H1 (cell line): ENCODE results near the gene PLCB4. TPM values are rescaled to one million over a fixed set of nuclear protein-coding genes. Genes with fewer than 3 reads are reported as not detected.

Experiments
- CTCF ChIA-PET: fragments of 300-600 bp; sonication (Branson Sonifier 250); formaldehyde crosslinking; loops from one replicate; lab custom pipeline; 2021; ENCODE audit not compliant: partially characterized antibody; lab: Charles Lee
- POLR2A ChIA-PET: fragments of 300-600 bp; sonication (Branson Sonifier 250); formaldehyde crosslinking; loops from one replicate; lab custom pipeline; 2021; ENCODE audit warnings: inconsistent platforms; ENCODE audit not compliant: partially characterized antibody; lab: Charles Lee
- DNase-seq, 2 experiments: peaks; one replicate each; pipeline versions ENCODE4 v3.0.0 to v3.0.0-alpha.2; 2010 to 2022; ENCODE audit warnings: low spot score in 2 of 2, low read depth in 1 of 2, mixed read lengths in 1 of 2
- FAIRE-seq: peaks from 2 replicates; lab custom pipeline; 2011; peaks lifted over from hg19 to GRCh38; lab: Jason Lieb, UNC
- H2AFZ ChIP-seq: 2 replicates; pipeline ENCODE4 v1.8.1; 2012; ENCODE audit warnings: low read length, inconsistent platforms
- H2AK5ac ChIP-seq: 2 replicates; pipeline ENCODE4 v1.6.1; 2013; ENCODE audit warnings: low read depth, low read length
- H2BK120ac ChIP-seq: replicated peaks from 2 replicates; pipeline ENCODE3; 2013; ENCODE audit warnings: low read depth, low read length, inconsistent platforms
- H2BK12ac ChIP-seq: 2 replicates; pipeline ENCODE4 v1.6.1; 2013; ENCODE audit warnings: low read depth, low read length
- H2BK15ac ChIP-seq: 2 replicates; pipeline ENCODE4 v1.6.1; 2013; ENCODE audit warnings: low read length
- H2BK20ac ChIP-seq: 2 replicates; pipeline ENCODE4 v1.6.1; 2013; ENCODE audit warnings: low read length
- H2BK5ac ChIP-seq: 2 replicates; pipeline ENCODE4 v1.6.1; 2013; ENCODE audit warnings: low read depth, low read length
- H3K14ac ChIP-seq: 2 replicates; pipeline ENCODE4 v1.6.1; 2013; ENCODE audit warnings: inconsistent platforms; ENCODE audit not compliant: insufficient read length
- H3K18ac ChIP-seq: 2 replicates; pipeline ENCODE4 v1.6.1; 2013; ENCODE audit warnings: low read length; ENCODE audit errors: extremely low read depth
- H3K23ac ChIP-seq: 2 replicates; pipeline ENCODE4 v1.6.1; 2013; ENCODE audit warnings: inconsistent platforms; ENCODE audit not compliant: insufficient read length
- H3K23me2 ChIP-seq: 2 replicates; pipeline ENCODE4 v1.6.1; 2013; ENCODE audit warnings: low read depth, low read length
- H3K27ac ChIP-seq: 2 replicates; pipeline ENCODE4 v1.6.1; 2011; ENCODE audit warnings: low read depth, low read length, inconsistent platforms
- H3K27me3 ChIP-seq, 4 experiments: replicated peaks in 1 of 4; 1 replicate in 1 of 4; 2 replicates in 3 of 4; pipeline versions ENCODE4 v1.6.1 to v1.8.1; 2011 to 2013; ENCODE audit warnings: low read length in 3 of 4, mild to moderate bottlenecking in 3 of 4, inconsistent platforms in 2 of 4, mixed read lengths in 2 of 4, moderate library complexity in 1 of 4; ENCODE audit not compliant: control insufficient read depth in 3 of 4, insufficient read depth in 3 of 4; ENCODE audit errors: extremely low read depth in 1 of 4
- H3K36me3 ChIP-seq, 4 experiments: 2 replicates each; pipeline versions ENCODE4 v1.6.1 to v1.8.1; 2011 to 2013; ENCODE audit warnings: mild to moderate bottlenecking in 4 of 4, low read length in 3 of 4, moderate library complexity in 2 of 4, control low read depth in 1 of 4, inconsistent platforms in 1 of 4; ENCODE audit not compliant: insufficient read depth in 4 of 4, control insufficient read depth in 2 of 4
- H3K4ac ChIP-seq: replicated peaks from 2 replicates; pipeline ENCODE3; 2013; ENCODE audit warnings: low read length, low read depth, mixed read lengths, inconsistent platforms; ENCODE audit not compliant: insufficient read length
- H3K4me1 ChIP-seq, 4 experiments: replicated peaks in 1 of 4; 1 replicate in 1 of 4; 2 replicates in 3 of 4; pipeline versions ENCODE4 v1.6.1 to v1.8.1; 2011 to 2013; ENCODE audit warnings: low read length in 3 of 4, inconsistent platforms in 2 of 4, mixed read lengths in 1 of 4; ENCODE audit not compliant: insufficient read depth in 4 of 4, control insufficient read depth in 3 of 4
- H3K4me2 ChIP-seq, 2 experiments: 2 replicates each; pipeline versions ENCODE4 v1.6.1 to v1.8.1; 2011 to 2013; ENCODE audit warnings: low read depth in 2 of 2, low read length in 2 of 2, control low read depth in 1 of 2, inconsistent platforms in 1 of 2, mild to moderate bottlenecking in 1 of 2; ENCODE audit not compliant: insufficient read depth in 1 of 2
- H3K4me3 ChIP-seq, 4 experiments: fragments of 200-600, 300-600 bp in 1 of 4; sonication (generic), shearing (Covaris generic), sonication (Bioruptor Twin) in 1 of 4; 2 replicates each; pipeline versions ENCODE4 v1.5.1 to v1.8.1; 2011 to 2016; ENCODE audit warnings: low read length in 4 of 4, low read depth in 3 of 4, control low read depth in 2 of 4, inconsistent platforms in 2 of 4, mild to moderate bottlenecking in 2 of 4, mixed read lengths in 1 of 4, moderate library complexity in 1 of 4; ENCODE audit not compliant: insufficient read depth in 2 of 4; ENCODE audit errors: extremely low read depth in 1 of 4
- H3K56ac ChIP-seq: replicated peaks from 2 replicates; pipeline ENCODE3; 2013; ENCODE audit warnings: low read depth, mild to moderate bottlenecking, mixed read lengths, low read length, inconsistent platforms; ENCODE audit not compliant: insufficient read length
- H3K79me1 ChIP-seq: 2 replicates; pipeline ENCODE4 v1.6.1; 2013; ENCODE audit warnings: low read depth, low read length, control low read depth
- H3K79me2 ChIP-seq, 2 experiments: 2 replicates each; pipeline versions ENCODE4 v1.6.1 to v1.8.1; 2012 to 2013; ENCODE audit warnings: low read length in 2 of 2, mild to moderate bottlenecking in 2 of 2, inconsistent platforms in 1 of 2; ENCODE audit not compliant: insufficient read depth in 2 of 2, control insufficient read depth in 1 of 2
- H3K9ac ChIP-seq, 4 experiments: replicated peaks in 1 of 4; 1 replicate in 1 of 4; 2 replicates in 3 of 4; pipeline versions ENCODE4 v1.6.1 to v1.8.1; 2011 to 2013; ENCODE audit warnings: low read depth in 3 of 4, low read length in 3 of 4, control low read depth in 2 of 4, mild to moderate bottlenecking in 2 of 4, moderate library complexity in 2 of 4, inconsistent platforms in 1 of 4; ENCODE audit errors: extremely low read depth in 1 of 4
- H3K9me3 ChIP-seq, 2 experiments: 2 replicates each; pipeline versions ENCODE4 v1.6.1 to v1.8.1; 2012 to 2013; ENCODE audit warnings: mild to moderate bottlenecking in 2 of 2, moderate library complexity in 2 of 2, control low read depth in 1 of 2, inconsistent platforms in 1 of 2, low read depth in 1 of 2, low read length in 1 of 2, mixed read lengths in 1 of 2; ENCODE audit not compliant: insufficient read depth in 2 of 2
- H4K20me1 ChIP-seq, 2 experiments: replicated peaks in 1 of 2; 2 replicates each; pipeline versions ENCODE3 to v1.8.1; 2011 to 2013; ENCODE audit warnings: inconsistent platforms in 2 of 2, low read length in 2 of 2, mild to moderate bottlenecking in 1 of 2; ENCODE audit not compliant: insufficient read depth in 2 of 2, control insufficient read depth in 1 of 2
- H4K5ac ChIP-seq: 2 replicates; pipeline ENCODE4 v1.6.1; 2013; ENCODE audit warnings: low read length, low read depth, mixed read lengths, inconsistent platforms; ENCODE audit not compliant: insufficient read length
- H4K8ac ChIP-seq: 2 replicates; pipeline ENCODE4 v1.8.0; 2013; ENCODE audit warnings: mild to moderate bottlenecking, moderate library complexity, low read length, inconsistent platforms; ENCODE audit not compliant: insufficient read depth; ENCODE audit errors: extremely low read depth
- H4K91ac ChIP-seq: replicated peaks from 2 replicates; pipeline ENCODE3; 2013; ENCODE audit warnings: low read length, mixed read lengths, inconsistent platforms; ENCODE audit not compliant: insufficient read length
- CBX8 ChIP-seq: fragments of 300-800, 300-1000 bp; sonication (generic); IDR thresholded peaks from 2 replicates; pipeline ENCODE4 v1.7.1; 2016; ENCODE audit warnings: low read depth, low read length, borderline replicate concordance
- GTF2F1 ChIP-seq: IDR thresholded peaks from 2 replicates; pipeline ENCODE4 v1.6.1; 2012; ENCODE audit warnings: low read depth, low read length, improper control_type of control experiment, borderline replicate concordance
- POLR2A ChIP-seq, 2 experiments: IDR thresholded peaks; 1 replicate in 1 of 2; 2 replicates in 1 of 2; pipeline ENCODE4 v1.6.1; 2011; ENCODE audit warnings: low read depth in 2 of 2, low read length in 2 of 2, mild to moderate bottlenecking in 2 of 2; ENCODE audit errors: control extremely low read depth in 1 of 2
- WGBS, 2 experiments: shearing (Covaris generic) in 1 of 2; methylation state at CpG; one replicate each; pipeline versions ENCODE4 v1.1.6 to v1.1.7; 2013 to 2015; ENCODE audit warnings: low lambda C conversion rate in 2 of 2, mixed read lengths in 2 of 2, inconsistent platforms in 1 of 2, low coverage in 1 of 2, missing lambda C conversion rate in 1 of 2; ENCODE audit not compliant: insufficient replicate concordance in 2 of 2, insufficient coverage in 1 of 2, insufficient read length in 1 of 2; ENCODE audit errors: extremely low coverage in 1 of 2, missing lambda C conversion rate in 1 of 2; 5-methylcytosine and 5-hydroxymethylcytosine counted together
- polyA plus RNA-seq, 7 experiments: library from polyadenylated mRNA; depleted of rRNA in 3 of 7; stranded (reverse) in 5 of 7; unstranded in 2 of 7; fragments of >200 nt in 5 of 7; fragments of 200-250 nt in 2 of 7; gene quantifications; 1 replicate in 5 of 7; 2 replicates in 1 of 7; 4 replicates in 1 of 7; pipeline versions ENCODE4 v1.2.1 to v1.2.3, GENCODE V29; 2011 to 2013; ENCODE audit warnings: missing spikeins in 2 of 7, mixed read lengths in 2 of 7
- total RNA-seq: library from RNA; stranded (reverse); fragmentation: NEBNext Ultra II Directional; extraction: Animal tissue kit (Norgen Biotek cat#: 25700); gene quantifications from 2 replicates; pipeline ENCODE4 v1.2.1, GENCODE V29; 2021

Gene PLCB4
- total and polyA plus RNA-seq, 2 of the 8 experiments (the other 6 are each of a cell fraction or from before 2014, with no cell fraction given) = 3.2 to 14.1 TPM

DNA sequence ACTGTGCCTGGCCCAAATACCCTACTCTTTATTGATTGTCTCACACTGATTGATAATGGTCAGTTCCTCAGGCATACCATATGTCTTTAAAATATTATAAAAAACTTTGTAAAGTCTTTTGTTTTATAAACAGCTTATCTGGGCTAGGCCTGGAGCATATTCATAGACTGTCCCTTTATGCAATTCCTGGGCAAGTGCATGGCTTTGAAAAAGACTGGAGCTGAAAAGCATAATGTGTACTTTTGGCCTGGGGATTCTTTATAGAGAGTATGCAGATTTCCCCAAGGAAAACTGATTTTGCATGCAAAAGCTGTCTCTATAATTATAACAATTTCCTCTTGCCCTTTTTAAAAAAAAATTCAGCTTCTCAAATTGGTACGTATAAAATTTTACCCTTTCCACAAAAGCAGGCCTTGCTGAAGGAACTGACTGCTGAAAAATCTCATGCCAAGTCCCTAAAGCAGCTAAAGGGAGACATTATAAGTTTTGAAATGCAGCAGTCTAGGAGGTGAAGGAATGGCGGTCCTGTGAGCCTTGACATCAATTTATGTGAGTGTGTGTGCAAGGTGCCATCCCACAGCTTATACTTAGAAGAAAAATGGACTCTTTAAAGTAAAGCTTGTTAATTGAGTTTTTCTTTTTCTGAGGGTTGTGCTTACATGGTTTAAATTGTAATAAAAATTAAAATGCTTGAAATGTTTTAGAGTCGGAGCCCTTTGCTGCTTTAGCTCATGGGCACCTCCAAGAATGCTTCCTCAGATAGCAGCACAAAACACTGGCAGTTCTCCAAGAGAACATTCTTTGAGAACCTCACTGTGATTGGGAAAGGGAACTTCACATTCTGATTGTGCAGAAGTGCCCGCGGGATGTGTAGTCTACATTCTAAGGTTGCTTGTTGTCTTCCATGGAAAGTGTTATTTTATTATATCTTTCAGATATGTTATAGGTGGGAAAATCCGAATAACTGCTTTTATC, 43.9 kb downstream of the PLCB4 start:
- H3K56ac ChIP-seq = no peak overlapping the region
- no peaks in the 10 kb centered on the region for H3K79me2 ChIP-seq
- no peaks in the 10 kb centered on the region for H3K23me2 ChIP-seq
- H3K79me1 ChIP-seq = no peaks in the 10 kb centered on the region
- no peak overlapping the region for H2BK20ac ChIP-seq
- H2AFZ ChIP-seq = no peak overlapping the region
- H3K4ac ChIP-seq = no peak overlapping the region
- CTCF ChIA-PET = interaction anchor here (0.6 to 1.6 kb wide), 4 partner anchors 9 to 1678 kb away, joined by 3 to 4 read pairs (median 3); no protein-coding TSS in a partner anchor
- H3K27ac ChIP-seq = no peak overlapping the region
- H3K36me3 ChIP-seq = no peaks in the 10 kb centered on the region
- H3K9ac ChIP-seq = no peak overlapping the region
- no peak overlapping the region for H4K5ac ChIP-seq
- no peak overlapping the region for H4K91ac ChIP-seq
- H2AK5ac ChIP-seq = no peak overlapping the region
- no peak overlapping the region for H3K23ac ChIP-seq
- no peaks in the 10 kb centered on the region for H3K27me3 ChIP-seq
- H4K8ac ChIP-seq = no peak overlapping the region
- H3K4me3 ChIP-seq = no peak overlapping the region
- H2BK5ac ChIP-seq = no peak overlapping the region
- FAIRE-seq (no peak), DNase-seq (no peak)
- POLR2A ChIA-PET = no interaction called here
- WGBS, 2 experiments = 90% methylated on average over 6 of the region's 6 CpGs; no CpG with 5 or more reads in 1 of the 2 experiments
- H3K4me2 ChIP-seq = no peak overlapping the region
- H3K9me3 ChIP-seq = no peaks in the 10 kb centered on the region
- H2BK120ac ChIP-seq = no peak overlapping the region
- H2BK12ac ChIP-seq = no peak overlapping the region
- H3K4me1 ChIP-seq = peaks cover 0 to 2% (median 0%) of the 10 kb centered on the region in 4 experiments; a peak in 1 of 7 replicates
- peaks cover 0 to 5% of the 10 kb centered on the region in 2 experiments for H4K20me1 ChIP-seq
- H3K14ac ChIP-seq = no peak overlapping the region
- no peak overlapping the region for H3K18ac ChIP-seq
- no peak overlapping the region for H2BK15ac ChIP-seq
- no peak for TF ChIP-seq GTF2F1
- TF ChIP-seq POLR2A (IDR thresholded peaks at IDR 0.05; ENCODE audit: control extremely low read depth in 1 of 2, low read depth in 2 of 2, low read length in 2 of 2) = no peak
- no peak for TF ChIP-seq CBX8
